Medulla oblongata (tissue), 1 donor: ENCODE measurements around the gene GMEB2.
"Not testable (repeated sequence)": the region's sequence is repeated elsewhere in the genome, so short reads cannot be mapped to it uniquely, and the experiment has no call there.

Experiments
- DNase-seq: peaks from one replicate; pipeline ENCODE4 v3.0.0-alpha.2; 2015; ENCODE audit errors: extremely low spot score

GMEB2 gene

DNA sequence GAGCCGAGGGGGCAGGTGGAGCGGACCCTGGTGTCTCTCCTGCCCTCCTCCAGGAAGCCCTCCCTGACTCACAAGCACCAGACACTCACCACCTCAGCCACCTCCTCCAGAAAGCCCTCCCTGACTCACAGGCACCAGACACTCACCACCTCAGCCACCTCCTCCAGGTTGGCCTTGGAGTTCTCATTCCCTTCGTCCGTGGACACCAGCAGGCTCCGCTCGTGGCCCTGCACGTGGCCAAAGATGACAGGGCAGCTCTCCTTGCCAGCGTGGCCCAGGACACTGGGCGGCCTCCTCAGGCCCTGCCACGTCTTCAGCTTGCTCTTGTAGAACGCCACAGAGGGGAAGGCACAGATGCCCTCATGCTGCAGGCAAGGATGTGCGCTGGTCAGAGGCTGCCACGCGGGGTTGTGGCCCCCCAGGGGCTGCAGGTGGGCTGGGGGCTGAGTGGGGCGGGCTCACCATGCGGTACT, 66.5 kb downstream of the GMEB2 start:
- DNase-seq = no peak

DNA sequence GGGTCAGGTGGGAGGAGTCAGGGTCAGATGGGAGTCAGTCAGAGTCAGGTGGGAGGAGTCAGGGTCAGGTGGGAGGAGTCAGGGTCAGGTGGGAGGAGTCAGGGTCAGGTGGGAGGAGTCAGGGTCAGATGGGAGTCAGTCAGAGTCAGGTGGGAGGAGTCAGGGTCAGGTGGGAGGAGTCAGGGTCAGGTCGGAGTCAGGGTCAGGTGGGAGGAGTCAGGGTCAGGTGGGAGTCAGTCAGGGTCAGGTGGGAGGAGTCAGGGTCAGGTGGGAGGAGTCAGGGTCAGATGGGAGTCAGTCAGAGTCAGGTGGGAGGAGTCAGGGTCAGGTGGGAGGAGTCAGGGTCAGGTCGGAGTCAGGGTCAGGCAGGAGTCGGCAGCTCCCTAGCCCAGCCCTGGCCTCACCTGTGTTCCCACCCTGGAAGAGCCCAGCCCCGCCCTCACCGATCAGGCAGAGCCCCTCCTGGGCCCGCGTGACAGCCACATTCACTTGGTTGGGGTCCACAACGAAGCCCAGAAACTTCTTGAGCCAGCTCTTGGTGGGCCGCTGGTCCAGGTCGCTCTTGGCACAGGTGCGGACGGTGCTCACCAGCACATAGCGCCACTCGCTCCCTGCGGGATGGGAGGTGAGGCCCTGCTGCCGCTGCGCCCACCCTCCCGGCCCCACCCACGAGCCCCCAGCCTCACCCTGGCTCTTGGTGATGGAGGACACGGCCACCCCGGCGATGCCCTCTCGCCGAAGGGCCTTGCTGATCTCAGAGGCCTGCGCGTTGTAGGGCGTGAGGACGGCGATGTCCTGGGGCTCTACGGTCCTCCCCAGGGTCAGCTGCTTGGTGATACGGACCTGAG, 67.2 kb downstream of the GMEB2 start:
- not testable (repeated sequence) for DNase-seq

DNA sequence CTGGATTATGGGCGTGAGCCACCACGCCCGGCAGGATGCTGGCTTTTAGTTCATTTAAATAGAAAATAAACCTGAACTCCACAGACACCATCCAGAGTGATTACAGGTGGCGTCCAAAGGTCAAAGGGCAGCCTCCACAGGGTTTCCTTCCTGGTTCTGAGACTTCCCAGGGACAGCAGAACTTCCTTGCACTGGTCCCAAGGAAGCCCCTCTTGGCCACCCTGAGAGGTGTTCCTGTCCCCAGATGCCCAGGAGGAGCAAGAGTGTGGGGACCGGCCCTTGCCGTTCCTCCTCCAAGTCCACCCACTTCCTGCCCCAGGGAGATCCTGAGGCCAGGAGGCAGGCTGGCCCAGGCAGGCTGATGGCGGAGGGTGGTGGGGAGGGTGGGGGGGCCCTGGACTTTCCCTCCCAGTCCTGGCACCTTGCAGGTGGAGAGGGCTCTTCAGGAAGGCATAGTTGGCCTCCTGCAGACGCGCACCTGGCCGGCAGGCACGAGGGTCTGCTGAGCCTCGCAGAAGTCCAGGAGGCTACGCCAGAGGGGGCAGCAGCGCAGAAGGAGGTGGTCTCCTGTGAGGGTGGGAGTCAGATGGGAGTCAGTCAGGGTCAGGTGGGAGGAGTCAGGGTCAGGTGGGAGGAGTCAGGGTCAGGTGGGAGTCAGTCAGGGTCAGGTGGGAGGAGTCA, 68.0 kb downstream of the GMEB2 start:
- DNase-seq = no peak

DNA sequence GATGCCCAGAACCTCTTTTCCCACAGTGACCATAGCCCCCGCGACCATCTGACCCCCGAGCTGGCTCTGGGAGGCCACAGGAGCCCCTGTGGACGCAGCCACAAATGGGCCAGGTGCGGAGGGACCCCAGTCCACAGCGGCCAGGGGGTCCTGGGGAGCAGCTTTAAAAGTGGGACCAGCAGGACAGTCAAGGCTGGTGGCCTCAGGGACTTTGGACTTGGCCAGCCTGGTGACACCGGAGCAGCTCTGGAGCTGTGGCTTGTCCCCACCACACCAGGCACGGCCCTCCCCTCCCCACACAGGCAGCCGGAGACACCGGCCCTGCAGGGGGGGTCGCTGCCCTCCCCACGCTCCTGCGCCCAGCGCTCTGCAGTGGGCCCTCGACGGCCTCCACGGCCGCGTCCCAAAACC, 69.4 kb downstream of the GMEB2 start:
- DNase-seq = no peak

DNA sequence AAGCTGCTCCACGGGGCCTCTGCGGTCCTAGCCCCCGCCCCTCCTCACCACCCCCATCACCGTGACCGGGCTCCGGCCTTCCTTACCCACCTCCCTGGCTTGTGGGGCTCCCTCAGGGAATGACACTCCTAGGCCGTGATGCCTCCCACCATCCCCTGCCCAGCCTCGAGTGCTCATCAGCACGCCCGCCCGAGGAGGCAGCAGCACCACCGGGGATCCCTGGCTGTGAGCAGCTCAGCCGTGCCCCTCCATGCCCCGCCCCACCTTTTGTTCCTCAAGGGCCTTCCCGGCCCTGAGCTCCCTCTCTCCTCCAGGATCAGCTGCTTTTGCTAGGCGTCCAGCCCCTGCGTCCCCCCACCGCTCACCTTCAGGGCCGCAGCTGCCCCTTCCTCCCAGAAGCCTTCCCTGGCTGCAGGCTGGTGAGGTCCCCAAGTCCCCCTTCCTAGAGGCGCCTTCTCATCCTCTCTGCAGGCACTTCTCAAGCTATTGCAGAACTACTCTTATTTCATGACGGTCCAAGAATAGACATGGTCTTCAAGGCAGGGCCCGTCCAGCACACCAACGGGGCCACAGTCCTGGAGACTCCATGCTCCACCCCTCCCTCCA, 69.9 kb downstream of the GMEB2 start:
- DNase-seq = no peak

DNA sequence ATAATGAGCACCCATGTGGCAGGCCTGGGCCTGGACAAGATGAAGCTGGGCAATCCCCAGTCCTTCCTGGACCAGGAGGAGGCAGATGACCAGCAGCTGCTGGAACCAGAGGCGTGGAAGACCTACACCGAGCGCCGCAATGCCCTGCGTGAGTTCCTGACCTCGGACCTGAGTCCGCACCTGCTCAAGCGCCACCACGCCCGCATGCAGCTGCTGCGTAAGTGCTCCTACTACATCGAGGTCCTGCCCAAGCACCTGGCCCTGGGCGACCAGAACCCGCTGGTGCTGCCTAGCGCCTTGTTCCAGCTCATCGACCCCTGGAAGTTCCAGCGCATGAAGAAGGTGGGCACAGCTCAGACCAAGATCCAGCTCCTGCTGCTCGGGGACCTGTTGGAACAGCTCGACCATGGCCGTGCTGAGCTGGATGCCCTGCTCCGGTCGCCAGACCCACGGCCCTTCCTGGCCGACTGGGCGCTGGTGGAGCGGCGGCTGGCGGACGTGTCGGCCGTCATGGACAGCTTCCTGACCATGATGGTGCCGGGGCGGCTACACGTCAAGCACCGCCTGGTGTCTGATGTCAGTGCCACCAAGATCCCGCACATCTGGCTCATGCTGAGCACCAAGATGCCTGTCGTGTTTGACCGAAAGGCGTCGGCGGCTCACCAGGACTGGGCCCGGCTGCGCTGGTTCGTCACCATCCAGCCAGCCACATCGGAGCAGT, 71.1 kb downstream of the GMEB2 start:
- no peak for DNase-seq

DNA sequence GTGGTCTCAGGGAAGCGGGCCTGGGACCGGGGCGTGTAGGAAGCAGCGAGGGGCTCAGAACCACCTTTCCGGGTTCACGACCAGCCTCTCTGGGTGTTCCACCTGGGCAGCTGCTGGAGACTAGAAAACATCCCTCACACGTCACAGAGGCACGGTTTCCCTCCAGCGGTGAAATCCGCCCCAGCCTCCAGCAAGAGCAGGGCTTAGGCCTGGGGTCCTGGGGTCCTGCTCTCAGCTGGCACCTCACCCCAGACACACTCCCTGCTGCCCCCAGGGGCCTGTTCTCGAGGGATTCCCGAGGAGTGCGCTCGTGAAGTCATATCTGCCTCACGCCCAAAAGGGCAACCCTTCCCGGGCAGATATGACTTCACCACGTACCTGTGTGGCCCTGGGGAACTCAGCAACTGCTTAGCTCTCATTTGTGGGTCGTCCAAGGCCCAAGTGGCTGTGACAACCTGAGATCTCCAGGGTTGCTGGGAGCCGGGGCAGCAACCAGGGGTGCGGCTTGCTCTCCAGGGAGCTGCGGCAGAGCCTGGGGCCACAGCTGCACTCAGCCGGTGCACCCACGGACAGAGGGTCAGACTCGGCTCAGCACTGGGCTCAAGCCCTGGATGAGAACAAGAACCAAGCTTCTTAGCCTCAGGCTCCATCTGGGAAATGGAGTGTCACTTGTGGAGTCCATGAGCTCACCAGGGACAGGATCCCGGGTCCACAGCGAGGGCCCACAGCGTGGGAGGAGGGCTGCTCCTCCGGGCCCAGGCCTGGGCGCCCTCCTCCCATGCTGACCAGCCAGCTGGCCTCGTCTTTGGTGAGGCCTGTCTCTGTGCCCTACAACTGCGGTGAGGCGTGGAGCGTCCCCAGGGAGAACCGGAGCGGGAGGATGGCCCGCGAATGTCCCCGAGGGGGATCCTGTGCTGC, 72.3 kb downstream of the GMEB2 start:
- no peak for DNase-seq

DNA sequence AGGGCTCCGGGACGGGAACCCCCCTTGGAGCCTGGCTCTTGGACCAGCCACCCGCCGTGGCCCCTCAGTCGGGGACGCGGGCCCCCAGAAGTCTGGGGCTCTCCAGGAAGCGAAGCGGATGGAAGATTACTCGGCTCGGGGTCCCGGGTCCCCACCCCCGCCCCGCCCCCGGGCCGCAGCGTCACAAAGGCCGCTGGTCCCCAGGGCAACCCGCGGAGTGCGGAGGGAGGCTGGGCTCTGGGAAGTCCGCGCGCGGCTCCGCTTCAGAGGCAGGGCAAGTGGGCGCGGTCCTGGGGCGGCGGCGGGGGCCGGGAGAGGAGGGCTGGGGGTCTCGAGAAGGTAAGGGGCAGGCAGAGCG, 73.0 kb downstream of the GMEB2 start, which contains the start of gene FNDC11:
Gene FNDC11 (plus strand): TSS at position 227 of the 358 bp plus-strand sequence. CDS start 1,505 bp downstream, outside the sequence.
- DNase-seq = no peak

DNA sequence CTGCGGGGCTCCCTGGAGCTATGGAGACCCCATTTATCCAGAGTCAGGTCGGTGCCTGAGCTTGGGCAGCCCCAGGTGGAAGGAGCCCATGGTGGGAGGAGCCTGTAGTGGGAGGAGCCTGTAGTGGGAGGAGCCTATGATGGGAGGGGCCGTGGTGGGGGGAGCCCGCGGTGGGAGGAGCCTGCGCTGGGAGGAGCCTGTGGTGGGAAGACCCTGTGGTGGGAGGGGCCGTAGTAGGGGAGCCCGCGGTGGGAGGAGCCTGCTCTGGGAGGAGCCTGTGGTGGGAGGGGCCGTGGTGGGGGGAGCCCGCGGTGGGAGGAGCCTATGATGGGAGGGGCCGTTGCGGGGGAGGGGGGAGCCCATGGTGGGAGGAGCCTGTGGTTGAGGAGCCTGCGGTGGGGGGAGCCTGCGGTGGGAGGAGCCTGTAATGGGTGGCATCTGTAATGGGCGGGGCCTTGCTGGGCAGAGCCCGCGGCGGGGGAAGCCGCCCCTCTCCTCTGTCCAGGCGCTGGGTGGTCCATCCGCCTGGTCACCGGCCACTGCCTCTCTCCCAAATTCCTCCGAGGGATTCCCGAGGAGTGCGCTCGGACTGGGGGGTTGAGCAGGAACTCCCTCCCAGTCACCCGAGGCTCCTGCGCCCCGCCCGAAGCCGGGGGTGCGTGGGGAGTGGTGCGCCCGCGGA, 73.5 kb downstream of the GMEB2 start:
- peak; percentile 6 for DNase-seq

DNA sequence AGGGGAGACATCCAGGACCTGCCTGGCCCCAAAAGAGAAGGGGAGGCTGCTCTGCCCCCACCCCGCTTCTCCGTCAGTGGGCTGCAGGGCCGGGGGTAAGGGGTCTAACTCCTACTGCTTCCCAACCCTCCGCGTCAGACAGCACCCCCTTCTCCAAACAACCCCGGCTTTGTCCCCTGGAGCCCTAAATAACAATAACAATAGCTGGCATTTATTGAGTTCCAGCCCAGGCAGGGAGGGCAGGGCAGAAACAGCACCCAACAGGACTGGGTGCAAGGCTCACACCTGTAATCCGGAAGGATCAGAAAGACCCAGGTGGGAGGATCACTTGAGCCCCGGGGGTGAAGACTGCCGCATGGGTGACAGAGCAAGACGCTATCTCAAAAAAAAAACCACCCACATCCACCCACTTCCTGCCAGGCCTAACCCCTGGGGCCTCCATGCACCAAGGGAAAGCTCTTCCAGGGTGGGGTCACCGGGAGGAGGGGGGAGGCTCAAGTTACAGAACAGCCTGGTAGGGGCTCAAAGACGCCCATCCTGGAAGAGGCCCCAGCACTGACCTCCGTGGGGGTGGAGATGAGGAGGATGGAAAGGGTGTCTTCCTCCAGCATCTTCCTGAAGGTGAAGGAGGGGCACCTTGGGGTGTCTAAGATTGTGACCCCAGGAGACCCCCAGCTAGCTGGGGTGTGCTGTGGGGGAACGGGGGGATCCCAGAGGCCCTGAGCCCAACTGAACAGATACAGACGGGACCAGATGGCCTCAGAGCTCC, 74.2 kb downstream of the GMEB2 start:
- no peak for DNase-seq

DNA sequence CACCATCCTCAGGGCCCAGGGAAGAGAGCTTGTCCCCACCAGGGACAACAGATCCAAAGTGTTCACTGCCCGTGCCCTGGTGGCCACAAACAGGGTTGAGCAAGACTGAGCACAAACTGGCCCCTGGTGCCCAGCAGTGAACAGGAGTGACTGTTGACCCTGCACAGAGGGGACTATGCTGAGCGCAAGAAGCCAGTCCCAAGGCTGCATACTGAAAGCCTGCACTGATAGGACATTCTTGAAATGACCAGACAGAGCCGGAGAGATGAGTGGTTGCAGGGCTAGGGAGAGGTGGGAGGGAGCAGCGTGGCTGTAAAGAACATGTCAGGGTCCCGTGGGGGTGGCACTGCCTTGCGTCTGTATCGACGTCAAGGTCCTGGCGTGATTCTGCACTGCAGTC, 75.8 kb downstream of the GMEB2 start:
- no peak for DNase-seq

DNA sequence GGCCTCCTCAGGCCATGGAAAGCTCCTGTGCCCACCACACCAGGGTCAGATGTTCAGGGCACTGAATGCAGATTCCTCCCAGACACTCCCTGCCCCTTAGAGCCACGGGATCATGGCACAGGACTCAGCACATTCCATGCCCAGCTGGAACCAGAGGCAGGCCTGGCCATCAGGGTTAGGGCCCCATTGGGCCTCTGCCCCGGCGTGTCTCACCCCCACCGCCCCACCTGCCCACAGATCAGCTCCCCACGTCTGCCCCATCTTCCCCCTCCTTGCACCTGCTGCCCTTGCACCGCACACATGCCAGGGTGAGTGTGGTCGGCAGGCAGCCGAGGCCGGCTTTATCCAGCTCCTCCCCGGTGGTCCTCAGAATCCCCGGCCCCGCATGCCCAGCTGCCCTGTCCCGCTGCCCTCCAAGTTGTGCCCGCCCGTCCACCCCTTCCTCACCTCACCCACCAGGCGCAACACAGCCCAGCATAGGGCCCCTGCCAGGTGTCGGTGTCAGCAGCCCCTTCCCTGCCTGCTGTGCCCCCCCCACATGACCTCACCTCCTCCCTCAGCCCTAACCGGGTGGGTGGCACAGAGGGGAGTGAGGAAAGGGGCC, 77.1 kb downstream of the GMEB2 start:
- no peak for DNase-seq

DNA sequence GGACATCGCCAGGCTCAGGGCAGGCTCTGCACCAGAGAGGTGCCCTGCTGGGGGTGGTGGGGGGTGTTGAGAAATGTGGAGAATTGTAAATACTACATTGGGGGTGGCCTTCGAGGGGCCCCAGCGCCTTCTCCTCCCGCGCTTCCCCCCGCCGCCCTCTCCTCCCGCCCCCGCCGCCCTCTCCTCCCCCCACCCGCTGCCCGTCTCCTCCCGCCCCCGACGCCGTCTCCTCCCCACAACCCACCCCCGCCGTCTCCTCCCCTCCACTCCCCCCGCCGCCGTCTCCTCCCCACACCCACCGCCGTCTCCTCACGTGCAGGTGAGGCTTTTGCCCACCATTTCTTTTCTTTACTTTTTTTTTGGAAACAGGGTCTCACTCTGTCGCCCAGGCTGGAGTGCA, 77.9 kb downstream of the GMEB2 start:
- no peak for DNase-seq

DNA sequence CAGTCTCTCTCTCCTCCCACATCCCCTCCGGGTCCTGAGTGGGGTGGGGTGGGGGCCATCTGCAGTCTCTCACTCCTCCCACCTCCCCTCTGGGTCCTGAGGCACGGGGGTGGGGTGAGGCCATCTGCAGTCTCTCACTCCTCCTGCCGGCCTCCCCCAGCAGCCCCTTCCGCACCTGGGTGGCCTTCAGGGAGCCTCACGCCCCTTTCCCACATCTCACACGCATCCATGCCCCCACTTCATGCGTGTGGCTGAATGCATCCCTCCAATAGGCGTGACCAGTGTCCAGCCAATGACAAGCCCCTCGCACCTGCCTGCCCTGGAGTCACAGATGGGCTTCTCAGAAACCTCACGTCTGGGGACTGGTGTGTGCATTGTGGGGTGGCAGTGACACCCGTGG, 78.4 kb downstream of the GMEB2 start:
- no peak for DNase-seq

DNA sequence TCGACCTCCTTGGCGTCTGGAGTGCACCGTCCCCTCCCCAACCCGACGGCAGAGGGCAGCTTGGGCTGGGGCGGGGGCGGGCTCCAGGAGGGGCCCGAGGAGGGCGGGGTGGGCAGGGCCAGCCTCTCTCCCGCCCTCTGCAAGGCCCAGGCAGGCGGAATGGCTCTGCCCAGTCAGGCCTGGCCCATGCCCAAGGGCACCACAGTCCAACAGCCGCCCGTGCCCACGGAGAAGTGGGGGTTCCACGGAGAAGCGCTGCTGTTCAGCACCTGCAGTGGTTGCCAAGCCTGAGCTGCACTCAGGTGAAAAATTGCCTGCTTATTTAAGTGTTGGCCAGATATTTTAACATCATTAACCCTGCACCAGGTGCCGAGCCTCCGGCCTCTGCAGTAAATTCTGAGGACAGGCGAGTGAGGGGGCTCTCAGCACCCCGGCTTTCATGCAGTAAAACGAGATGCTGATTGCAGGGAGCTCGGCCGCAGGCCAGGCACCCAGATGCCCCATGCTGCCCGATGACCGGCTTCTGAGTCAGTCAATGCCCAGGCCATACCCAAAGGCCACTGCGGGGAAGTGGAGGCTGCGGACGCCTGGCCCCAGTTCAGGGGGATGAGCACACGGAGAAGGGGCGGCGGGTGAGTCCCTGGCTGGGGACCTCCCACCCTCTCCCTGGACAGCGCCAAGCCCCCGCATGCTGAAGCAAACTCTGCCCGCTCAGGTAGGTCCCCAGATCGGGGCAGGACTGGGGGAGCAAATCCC, 79.0 kb downstream of the GMEB2 start, which contains the start of gene SRMS:
Gene SRMS (minus strand): TSS at position 25 of the 756 bp plus-strand sequence. CDS start 286 bp downstream, outside the sequence.
- no peak for DNase-seq

DNA sequence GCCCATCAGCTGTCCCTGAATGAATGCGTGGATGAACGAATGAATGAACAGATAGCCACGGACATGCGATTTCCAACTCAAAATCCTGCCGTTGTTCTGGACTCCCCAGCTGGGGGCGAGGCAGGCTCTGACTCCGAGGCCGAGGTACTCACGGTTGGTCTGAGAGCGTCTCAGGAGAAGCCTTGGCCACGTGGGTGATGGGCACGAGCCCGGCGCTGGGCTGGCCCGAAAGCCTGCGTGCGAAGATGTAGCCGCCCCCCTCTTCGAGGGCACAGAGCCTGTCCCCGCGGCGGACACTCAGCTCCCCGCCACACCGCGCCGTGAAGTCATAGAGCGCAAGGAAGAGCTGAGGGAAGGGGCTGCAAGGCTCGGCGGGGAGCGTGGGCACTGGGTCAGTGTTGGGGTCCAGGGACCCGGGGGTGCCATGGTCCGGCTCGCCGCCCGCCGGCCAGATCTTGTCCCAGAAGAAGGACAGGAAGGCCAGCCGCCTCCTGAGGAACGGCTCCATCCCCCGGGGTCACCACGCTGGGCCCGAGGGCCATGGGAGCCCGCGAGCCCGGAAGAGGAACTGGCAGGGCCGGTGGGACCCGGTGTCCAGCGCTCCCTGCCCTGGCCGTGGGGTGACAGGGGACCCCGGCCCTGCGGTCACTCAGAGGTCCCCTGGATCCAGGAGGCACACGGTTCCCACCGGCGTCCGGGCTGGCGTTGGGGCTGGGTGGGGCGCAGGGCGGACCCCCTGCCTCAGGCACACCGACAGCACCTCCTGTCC, 79.8 kb downstream of the GMEB2 start:
- DNase-seq = no peak

DNA sequence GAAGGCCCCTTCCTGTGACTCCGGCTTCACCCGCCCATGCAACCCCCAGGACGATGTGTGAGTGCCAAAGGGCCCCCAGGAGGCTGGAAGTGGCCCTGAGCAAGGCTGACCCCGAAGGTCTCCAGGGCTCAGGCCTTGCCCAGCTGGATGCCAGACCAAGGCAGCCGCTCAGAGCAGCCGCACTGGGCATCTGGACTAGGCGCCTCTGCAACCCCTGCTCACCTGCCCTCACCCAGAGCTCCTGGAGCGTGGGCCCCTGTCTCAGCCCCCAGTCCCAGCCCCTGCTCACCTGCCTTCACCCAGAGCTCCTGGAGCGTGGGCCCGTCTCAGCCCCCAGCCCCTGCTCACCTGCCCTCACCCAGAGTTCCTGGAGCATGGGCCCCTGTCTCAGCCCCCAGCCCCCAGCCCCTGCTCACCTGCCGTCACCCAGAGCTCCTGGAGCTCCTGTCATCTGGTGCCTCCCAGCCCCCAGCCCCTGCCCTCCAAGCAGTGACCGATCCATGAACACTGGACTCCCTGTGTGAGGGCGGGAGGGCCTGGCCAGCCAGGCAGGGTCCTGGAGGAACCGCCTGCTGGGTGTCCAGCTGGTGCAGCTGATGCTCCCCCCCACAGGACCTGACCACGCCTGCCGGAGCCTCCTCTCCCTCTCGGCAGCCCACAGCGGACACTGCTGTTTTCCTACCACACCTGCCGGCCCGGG, 80.5 kb downstream of the GMEB2 start:
- DNase-seq = no peak
